Activated T-cell treated with anti-CD3 and anti-CD28 coated beads for 24 hours (primary cell): ENCODE measurements around the gene SLC48A1.

Experiments
- DNase-seq: peaks from one replicate; pipeline ENCODE4 v3.0.0-alpha.2; 2020; ENCODE audit warnings: low read depth

Gene SLC48A1

GRCh38 chr12:47828008-47828975 lies 55.3 kb downstream of the SLC48A1 start:
- no peak for DNase-seq

GRCh38 chr12:47828976-47829482 lies 56.0 kb downstream of the SLC48A1 start:
- DNase-seq: no peak

- DNase-seq: no peak
These were observed 56.5 kb downstream of the SLC48A1 start for GRCh38 chr12:47829584-47829983.
